ENCODE data around the gene MYDGF. TPM values are rescaled to one million over a fixed set of nuclear protein-coding genes. Genes with fewer than 3 reads are reported as not detected.

MYDGF gene
- total RNA-seq, 2 donors from 2014 or later: 51.9 to 78.8 TPM

GRCh38 chr19:4657262-4657661, 12.9 kb downstream of the MYDGF start:
- Mint-ChIP-seq H3K4me1 (ENCODE audit: low read depth) (peaks cover 10% of the 10 kb centered on the region), H3K27me3 (ENCODE audit: low read depth) (no peaks in the 10 kb centered on the region), H3K9me3 (no peaks in the 10 kb centered on the region), H3K36me3 (ENCODE audit: insufficient read depth in 2 of 2) (peaks cover 2 to 5% of the 10 kb centered on the region in 2 donors), H3K4me3 (no peak overlapping the region), H3K27ac (no peak overlapping the region)
- DNase-seq (no peak), ATAC-seq (replicated peaks in 1 of 2) (no peak)

GRCh38 chr19:4656102-4656501, 14.0 kb downstream of the MYDGF start:
- peaks cover 2 to 5% of the 10 kb centered on the region in 2 donors for H3K36me3 Mint-ChIP-seq (ENCODE audit: insufficient read depth in 2 of 2)
- H3K9me3 Mint-ChIP-seq: no peaks in the 10 kb centered on the region
- DNase-seq: no peak
- no peak for ATAC-seq (replicated peaks in 1 of 2)
- H3K27ac Mint-ChIP-seq: no peak overlapping the region
- no peaks in the 10 kb centered on the region for H3K27me3 Mint-ChIP-seq (ENCODE audit: low read depth)
- H3K4me1 Mint-ChIP-seq (ENCODE audit: low read depth): peaks cover 4% of the 10 kb centered on the region
- H3K4me3 Mint-ChIP-seq: no peak overlapping the region

DNA sequence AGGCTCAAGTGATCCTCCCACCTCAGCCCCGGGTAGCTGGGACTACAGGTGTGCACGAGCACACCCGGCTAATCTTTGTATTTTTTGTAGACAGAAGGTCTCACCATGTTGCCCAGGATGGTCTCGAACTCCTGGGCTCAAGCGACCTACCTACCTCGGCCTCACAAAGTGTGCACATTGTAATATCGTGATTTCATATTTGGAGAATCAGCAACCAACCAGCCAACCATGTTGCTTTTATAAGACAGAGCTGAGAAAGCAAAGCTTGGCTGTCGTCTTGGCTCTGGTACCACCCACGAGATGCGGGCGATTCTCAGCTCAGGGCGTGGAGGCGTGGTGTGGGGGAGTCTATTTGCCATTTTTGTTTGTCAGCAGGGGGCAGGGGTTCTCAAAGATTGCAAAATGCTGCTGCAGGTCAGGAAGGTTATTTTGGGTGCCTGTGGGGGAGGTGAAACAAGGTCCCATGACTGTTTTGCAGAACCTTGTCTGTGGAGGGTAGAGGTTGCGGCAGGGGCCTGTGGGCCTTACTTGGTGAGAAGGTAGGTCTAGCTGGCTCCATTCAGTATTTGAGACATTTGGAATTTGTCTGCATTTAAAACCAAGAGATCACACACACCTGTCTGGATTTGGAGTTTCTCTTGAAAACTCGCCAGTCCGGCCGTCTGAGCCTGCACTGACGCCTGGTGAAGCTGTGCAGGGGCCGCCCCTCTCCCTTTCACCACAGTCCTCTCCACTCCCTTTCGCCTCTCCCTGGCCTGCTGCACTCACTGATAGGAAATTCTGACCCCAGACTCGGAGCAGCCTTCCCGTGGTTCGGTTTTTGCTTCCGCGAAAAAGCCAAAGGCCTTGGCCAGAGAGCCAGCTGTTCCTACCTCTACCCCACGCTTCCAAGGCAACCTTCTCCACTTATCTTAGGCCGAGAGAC, 15.4 kb downstream of the MYDGF start:
- Mint-ChIP-seq H3K27me3 (ENCODE audit: low read depth) (no peaks in the 10 kb centered on the region), H3K4me3 (no peak overlapping the region), H3K4me1 (ENCODE audit: low read depth) (no peaks in the 10 kb centered on the region), H3K27ac (no peak overlapping the region), H3K9me3 (no peaks in the 10 kb centered on the region), H3K36me3 (ENCODE audit: insufficient read depth in 2 of 2) (peaks cover under 1 to 2% of the 10 kb centered on the region in 2 donors)
- ATAC-seq (replicated peaks in 1 of 2) (no peak), DNase-seq (no peak)

- ATAC-seq (replicated peaks in 1 of 2) (no peak), DNase-seq (no peak)
- Mint-ChIP-seq H3K9me3 (no peaks in the 10 kb centered on the region), H3K4me1 (ENCODE audit: low read depth) (no peaks in the 10 kb centered on the region), H3K4me3 (no peak overlapping the region), H3K27me3 (ENCODE audit: low read depth) (no peaks in the 10 kb centered on the region), H3K36me3 (ENCODE audit: insufficient read depth in 2 of 2) (peaks cover 0 to 2% of the 10 kb centered on the region in 2 donors), H3K27ac (no peak overlapping the region)
Observed at GRCh38 chr19:4653793-4654436, 16.2 kb downstream of the MYDGF start.

DNA sequence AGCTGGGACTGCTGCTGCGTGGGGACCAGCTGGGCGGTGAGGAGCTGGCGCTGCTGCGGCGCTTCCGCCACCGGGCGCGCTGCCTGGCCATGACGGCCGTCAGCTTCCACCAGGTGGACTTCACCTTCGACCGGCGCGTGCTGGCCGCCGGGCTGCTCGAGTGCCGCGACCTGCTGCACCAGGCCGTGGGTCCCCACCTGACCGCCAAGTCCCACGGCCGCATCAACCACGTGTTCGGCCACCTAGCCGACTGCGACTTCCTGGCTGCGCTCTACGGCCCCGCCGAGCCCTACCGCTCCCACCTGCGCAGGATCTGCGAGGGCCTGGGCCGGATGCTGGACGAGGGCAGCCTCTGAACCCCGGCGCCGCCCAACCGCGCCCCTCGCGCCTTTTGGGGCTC, 18.1 kb downstream of the MYDGF start:
- Mint-ChIP-seq H3K27me3 (ENCODE audit: low read depth) (no peaks in the 10 kb centered on the region), H3K9me3 (no peaks in the 10 kb centered on the region), H3K36me3 (ENCODE audit: insufficient read depth in 2 of 2) (no peaks in the 10 kb centered on the region), H3K4me1 (ENCODE audit: low read depth) (no peaks in the 10 kb centered on the region), H3K4me3 (no peak overlapping the region), H3K27ac (no peak overlapping the region)
- ATAC-seq (replicated peaks in 1 of 2): no peak
- no peak for DNase-seq

GRCh38 chr19:4650159-4650558, 20.0 kb downstream of the MYDGF start:
- Mint-ChIP-seq H3K4me3 (no peak overlapping the region), H3K27me3 (ENCODE audit: low read depth) (no peaks in the 10 kb centered on the region), H3K4me1 (ENCODE audit: low read depth) (no peaks in the 10 kb centered on the region), H3K9me3 (no peaks in the 10 kb centered on the region), H3K27ac (no peak overlapping the region), H3K36me3 (ENCODE audit: insufficient read depth in 2 of 2) (peaks cover 0 to 3% of the 10 kb centered on the region in 2 donors)
- DNase-seq: no peak
- no peak for ATAC-seq (replicated peaks in 1 of 2)

- DNase-seq (no peak), ATAC-seq (replicated peaks in 1 of 2) (peak in 1 of 2 donors; percentile 18)
- Mint-ChIP-seq H3K27ac (no peak overlapping the region), H3K36me3 (ENCODE audit: insufficient read depth in 2 of 2) (peaks cover 0 to 3% of the 10 kb centered on the region in 2 donors), H3K9me3 (no peaks in the 10 kb centered on the region), H3K27me3 (ENCODE audit: low read depth) (no peaks in the 10 kb centered on the region), H3K4me3 (no peak overlapping the region), H3K4me1 (ENCODE audit: low read depth) (no peaks in the 10 kb centered on the region)
Observed at GRCh38 chr19:4649392-4650047, 20.6 kb downstream of the MYDGF start.

DNA sequence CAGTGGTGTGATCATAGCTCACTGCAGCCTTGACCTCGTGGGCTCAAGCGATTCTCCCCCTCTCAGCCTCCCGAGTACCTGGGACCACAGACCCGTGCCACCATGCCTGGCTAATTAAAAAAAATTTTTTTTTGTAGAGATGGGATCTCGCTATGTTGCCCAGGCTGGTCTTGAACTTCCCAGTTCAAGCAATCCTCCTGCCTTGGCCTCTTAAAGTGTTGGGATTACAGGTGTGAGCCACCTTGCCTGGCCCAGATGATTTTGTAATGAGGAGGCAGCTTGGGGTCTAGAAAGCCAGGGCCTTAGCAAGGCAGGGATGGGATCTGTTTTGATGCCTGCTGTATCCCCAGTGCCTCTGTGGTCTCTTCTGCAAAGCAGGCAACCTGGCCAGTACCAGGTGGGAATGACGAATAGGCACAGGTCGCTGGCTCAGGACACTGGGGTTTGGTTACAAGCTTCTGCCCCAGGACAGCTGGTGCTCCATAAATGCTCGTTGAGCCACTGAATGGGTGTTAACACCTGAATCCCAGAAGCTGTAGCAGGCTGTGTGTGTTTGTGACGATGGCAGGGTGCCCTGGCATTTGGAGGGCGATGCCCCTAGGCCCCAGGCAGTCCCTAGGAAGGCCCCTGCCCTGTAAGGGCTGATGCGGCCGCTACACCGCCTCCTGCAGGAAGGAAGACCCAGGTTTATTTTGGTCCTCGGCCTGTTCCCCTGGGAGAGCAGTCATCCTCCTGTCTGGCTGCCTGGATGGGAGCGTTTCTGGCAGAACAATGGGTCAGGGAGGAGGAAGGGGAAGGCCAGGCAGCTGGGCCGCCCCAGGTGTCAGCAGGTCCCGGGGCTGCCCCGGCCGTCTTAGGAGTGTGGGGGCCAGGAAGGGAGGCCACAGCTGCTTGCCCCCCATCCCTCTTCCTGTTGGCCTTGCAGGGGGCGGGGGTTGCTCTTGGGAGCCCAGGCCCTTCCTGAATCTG, 22.2 kb downstream of the MYDGF start:
- ATAC-seq (replicated peaks in 1 of 2) (no peak), DNase-seq (no peak)
- Mint-ChIP-seq H3K4me1 (ENCODE audit: low read depth) (no peaks in the 10 kb centered on the region), H3K27me3 (ENCODE audit: low read depth) (no peaks in the 10 kb centered on the region), H3K27ac (no peak overlapping the region), H3K9me3 (no peaks in the 10 kb centered on the region), H3K36me3 (ENCODE audit: insufficient read depth in 2 of 2) (peaks cover 0 to 3% of the 10 kb centered on the region in 2 donors), H3K4me3 (no peak overlapping the region)

DNA sequence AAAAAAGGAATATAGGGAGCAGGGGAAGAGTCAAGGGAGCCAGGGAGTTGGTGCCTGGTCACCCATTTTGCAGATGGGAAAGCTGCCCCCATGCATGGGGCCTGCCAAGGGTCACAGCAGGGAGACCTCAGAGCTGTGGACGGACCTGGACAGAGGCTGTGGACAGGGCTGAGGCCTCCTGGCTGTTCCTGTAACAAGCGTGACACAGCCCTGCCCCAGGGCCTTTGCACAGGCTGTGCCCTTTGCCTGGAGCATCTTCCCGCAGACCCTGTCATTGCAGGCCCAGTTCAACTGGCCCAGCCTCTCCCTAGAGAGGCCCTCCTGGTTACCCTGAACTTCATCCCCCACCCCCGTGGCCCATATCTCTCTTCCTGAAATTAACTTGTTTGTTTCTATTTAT, 24.4 kb downstream of the MYDGF start:
- no peak overlapping the region for H3K27ac Mint-ChIP-seq
- H3K9me3 Mint-ChIP-seq: no peaks in the 10 kb centered on the region
- no peaks in the 10 kb centered on the region for H3K27me3 Mint-ChIP-seq (ENCODE audit: low read depth)
- ATAC-seq (replicated peaks in 1 of 2): no peak
- H3K36me3 Mint-ChIP-seq (ENCODE audit: insufficient read depth in 2 of 2): peaks cover 0 to 3% of the 10 kb centered on the region in 2 donors
- no peak overlapping the region for H3K4me3 Mint-ChIP-seq
- peaks cover under 1% of the 10 kb centered on the region for H3K4me1 Mint-ChIP-seq (ENCODE audit: low read depth)
- DNase-seq: no peak

DNA sequence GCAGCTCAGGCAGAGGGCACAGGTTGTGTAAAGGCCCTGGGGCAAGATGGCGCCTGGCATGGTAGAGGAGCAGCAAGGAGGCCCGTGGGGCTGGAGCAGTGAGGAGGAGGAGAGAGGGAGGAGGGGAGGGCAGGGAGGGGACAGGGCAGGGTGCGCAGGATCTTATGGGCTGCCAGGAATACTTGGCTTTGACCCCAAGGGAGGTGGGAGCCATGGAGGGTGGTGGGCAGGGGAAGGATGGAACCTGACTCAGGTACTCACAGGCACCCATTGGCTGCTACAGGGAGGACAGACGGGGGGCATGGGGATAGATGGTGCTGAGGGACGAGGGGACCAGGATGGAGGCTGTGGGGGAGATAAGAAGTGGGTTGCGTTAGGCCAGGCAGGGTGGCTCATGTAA, 27.5 kb downstream of the MYDGF start:
- no peak for DNase-seq
- no peak overlapping the region for H3K4me3 Mint-ChIP-seq

GRCh38 chr19:4641132-4641531, 29.0 kb downstream of the MYDGF start:
- no peak overlapping the region for H3K27ac Mint-ChIP-seq
- peaks cover 32% of the 10 kb centered on the region for H3K4me1 Mint-ChIP-seq (ENCODE audit: low read depth)
- ATAC-seq (replicated peaks in 1 of 2): no peak
- no peaks in the 10 kb centered on the region for H3K9me3 Mint-ChIP-seq
- no peaks in the 10 kb centered on the region for H3K27me3 Mint-ChIP-seq (ENCODE audit: low read depth)
- no peak for DNase-seq
- H3K36me3 Mint-ChIP-seq (ENCODE audit: insufficient read depth in 2 of 2): peaks cover 0 to 8% of the 10 kb centered on the region in 2 donors
- peak overlapping the region; percentile 52 to 63 for H3K4me3 Mint-ChIP-seq

More for the DNA sequence above, 27.5 kb downstream of the MYDGF start:
- peaks cover 0 to 9% of the 10 kb centered on the region in 2 donors for H3K36me3 Mint-ChIP-seq (ENCODE audit: insufficient read depth in 2 of 2)
- H3K27ac Mint-ChIP-seq: no peak overlapping the region
- no peak for ATAC-seq (replicated peaks in 1 of 2)
- H3K4me1 Mint-ChIP-seq (ENCODE audit: low read depth): peaks cover 21% of the 10 kb centered on the region
- H3K9me3 Mint-ChIP-seq: no peaks in the 10 kb centered on the region
- H3K27me3 Mint-ChIP-seq (ENCODE audit: low read depth): no peaks in the 10 kb centered on the region

GRCh38 chr19:4640247-4641000, 29.7 kb downstream of the MYDGF start:
- no peak overlapping the region for H3K27ac Mint-ChIP-seq
- ATAC-seq (replicated peaks in 1 of 2) (no peak), DNase-seq (no peak)
- no peaks in the 10 kb centered on the region for H3K9me3 Mint-ChIP-seq
- H3K27me3 Mint-ChIP-seq (ENCODE audit: low read depth): no peaks in the 10 kb centered on the region
- H3K4me1 Mint-ChIP-seq (ENCODE audit: low read depth): peaks cover 32% of the 10 kb centered on the region
- H3K36me3 Mint-ChIP-seq (ENCODE audit: insufficient read depth in 2 of 2): peaks cover 0 to 6% of the 10 kb centered on the region in 2 donors
- peak overlapping the region; percentile 95 to 99 for H3K4me3 Mint-ChIP-seq
